B cell (primary cell): ENCODE data around the gene OR1M1.

Source experiments
- EZH2 ChIP-seq: IDR thresholded peaks from 2 replicates; pipeline ENCODE4 v1.6.1; 2012; ENCODE audit warnings: borderline replicate concordance, low read depth, mild to moderate bottlenecking, moderate library complexity, low read length; ENCODE audit not compliant: insufficient read depth, poor library complexity, severe bottlenecking
- TF ChIP-seq, protein P1 (sequence below): fragments of 200-600 bp; IDR thresholded peaks from one replicate; pipeline ENCODE4 v1.8.0; 2022; ENCODE audit warnings: antibody characterized with exemption, mild to moderate bottlenecking

GRCh38 chr19:9058905-9059667, 27.8 kb upstream of the OR1M1 start:
- TF ChIP-seq, protein P1, sequence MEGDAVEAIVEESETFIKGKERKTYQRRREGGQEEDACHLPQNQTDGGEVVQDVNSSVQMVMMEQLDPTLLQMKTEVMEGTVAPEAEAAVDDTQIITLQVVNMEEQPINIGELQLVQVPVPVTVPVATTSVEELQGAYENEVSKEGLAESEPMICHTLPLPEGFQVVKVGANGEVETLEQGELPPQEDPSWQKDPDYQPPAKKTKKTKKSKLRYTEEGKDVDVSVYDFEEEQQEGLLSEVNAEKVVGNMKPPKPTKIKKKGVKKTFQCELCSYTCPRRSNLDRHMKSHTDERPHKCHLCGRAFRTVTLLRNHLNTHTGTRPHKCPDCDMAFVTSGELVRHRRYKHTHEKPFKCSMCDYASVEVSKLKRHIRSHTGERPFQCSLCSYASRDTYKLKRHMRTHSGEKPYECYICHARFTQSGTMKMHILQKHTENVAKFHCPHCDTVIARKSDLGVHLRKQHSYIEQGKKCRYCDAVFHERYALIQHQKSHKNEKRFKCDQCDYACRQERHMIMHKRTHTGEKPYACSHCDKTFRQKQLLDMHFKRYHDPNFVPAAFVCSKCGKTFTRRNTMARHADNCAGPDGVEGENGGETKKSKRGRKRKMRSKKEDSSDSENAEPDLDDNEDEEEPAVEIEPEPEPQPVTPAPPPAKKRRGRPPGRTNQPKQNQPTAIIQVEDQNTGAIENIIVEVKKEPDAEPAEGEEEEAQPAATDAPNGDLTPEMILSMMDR, result no peak
- no peak for TF ChIP-seq EZH2
